GM13977 (cell line): ENCODE data around the gene MEGF6.

Experiments used
- DNase-seq: peaks from one replicate; pipeline ENCODE4 v3.0.0; 2012; ENCODE audit warnings: low spot score
- CTCF ChIP-seq: IDR thresholded peaks from 2 replicates; pipeline ENCODE4 v1.5.1; 2012; ENCODE audit warnings: mild to moderate bottlenecking, control low read depth; ENCODE audit not compliant: insufficient read depth; ENCODE audit errors: extremely low read depth, missing control alignments
- in situ Hi-C: fragments of 300-500 bp; cut with MboI; formaldehyde crosslinking; loops from one replicate; pipeline ENCODE4 v1.12.0; 2022; ENCODE audit warnings: low sequenced_read_pairs, low pct_unique_long_range_greater_than_20kb, mixed read lengths, inconsistent platforms; ENCODE audit not compliant: unreplicated experiment

The MEGF6 gene

GRCh38 chr1:3657096-3657475, 45.8 kb upstream of the MEGF6 start:
- DNase-seq, result no peak
- no peak for TF ChIP-seq CTCF
- in situ Hi-C loops, result no loop called here

- peak; percentile 92 for DNase-seq
- TF ChIP-seq CTCF, result no peak
- in situ Hi-C loops, result no loop called here
Measured at GRCh38 chr1:3656450-3657095, 45.3 kb upstream of the MEGF6 start.

GRCh38 chr1:3654549-3655281, 43.4 kb upstream of the MEGF6 start:
- in situ Hi-C loops, result no loop called here
- no peak for DNase-seq
- TF ChIP-seq CTCF, result no peak

GRCh38 chr1:3653286-3653618, 41.9 kb upstream of the MEGF6 start:
- no peak for DNase-seq
- in situ Hi-C loops, result no loop called here
- TF ChIP-seq CTCF, result no peak

- peak; percentile 48 for DNase-seq
- TF ChIP-seq CTCF, result no peak
- in situ Hi-C loops, result no loop called here
Measured at GRCh38 chr1:3652548-3653285, 41.4 kb upstream of the MEGF6 start.

GRCh38 chr1:3651930-3652547, 40.7 kb upstream of the MEGF6 start, which contains the start of gene TP73:
TSS of gene TP73 (plus strand) at chr1:3652516. CDS start at chr1:3682366, 29,850 bp downstream.
- peak; percentile 84 for DNase-seq
- TF ChIP-seq CTCF, result no peak
- in situ Hi-C loops, result no loop called here
